Measurements from ENCODE around the gene CTNND2. TPM values are rescaled to one million over a fixed set of nuclear protein-coding genes. Genes with fewer than 3 reads are reported as not detected.
A peak's percentile ranks its signal among the peaks of the same experiment; 100 is the strongest.

The CTNND2 gene
- total RNA-seq, 4 donors from 2014 or later, result 0.22 to 2.8 (median 0.39) TPM

- no peak overlapping the region for H3K27ac ChIP-seq
- peak; percentile 57 to 66 for DNase-seq
- intact Hi-C loops (cut with DNase I), result no loop called here
- H3K4me3 ChIP-seq (replicated peaks in 1 of 3), result peak overlapping the region in 1 of 3 donors; percentile 12
- H3K27me3 ChIP-seq, result peaks cover 12% of the 10 kb centered on the region
- 8 to 11% methylated on average over 17 to 24 of the region's 96 CpGs for WGBS, 2 donors
- H3K9me3 ChIP-seq, result no peaks in the 10 kb centered on the region
- H3K36me3 ChIP-seq, result no peaks in the 10 kb centered on the region
- TF ChIP-seq CTCF (IDR thresholded peaks at IDR 0.05) (no peak), POLR2A (IDR thresholded peaks at IDR 0.05) (no peak)
- peaks cover 0 to 8% of the 10 kb centered on the region in 2 donors for H3K4me1 ChIP-seq
Measured at GRCh38 chr5:11384441-11385250, 519.6 kb downstream of the CTNND2 start.

- intact Hi-C loops (cut with DNase I), result no loop called here
- Histone ChIP-seq H3K27me3 (peaks cover 12% of the 10 kb centered on the region), H3K27ac (no peak overlapping the region), H3K36me3 (no peaks in the 10 kb centered on the region), H3K9me3 (no peaks in the 10 kb centered on the region), H3K4me3 (replicated peaks in 1 of 3) (no peak overlapping the region), H3K4me1 (peaks cover 0 to 8% of the 10 kb centered on the region in 2 donors)
- no peak for DNase-seq
- no peak for TF ChIP-seq CTCF (IDR thresholded peaks at IDR 0.05)
- no peak for TF ChIP-seq POLR2A (IDR thresholded peaks at IDR 0.05)
- WGBS, 2 donors, result 86 to 90% methylated on average over 7 of the region's 7 CpGs
Measured at GRCh38 chr5:11383506-11384095, 520.6 kb downstream of the CTNND2 start.

- H3K9me3 ChIP-seq, result no peaks in the 10 kb centered on the region
- H3K27ac ChIP-seq, result no peak overlapping the region
- WGBS, 2 donors, result 84 to 89% methylated on average over 5 of the region's 5 CpGs
- no peaks in the 10 kb centered on the region for H3K36me3 ChIP-seq
- H3K4me3 ChIP-seq (replicated peaks in 1 of 3), result no peak overlapping the region
- intact Hi-C loops (cut with DNase I), result no loop called here
- no peaks in the 10 kb centered on the region for H3K4me1 ChIP-seq
- no peak for DNase-seq
- TF ChIP-seq POLR2A (IDR thresholded peaks at IDR 0.05) (no peak), CTCF (IDR thresholded peaks at IDR 0.05) (no peak)
- no peaks in the 10 kb centered on the region for H3K27me3 ChIP-seq
Measured at GRCh38 chr5:11378461-11378860, 525.8 kb downstream of the CTNND2 start.

- TF ChIP-seq CTCF (IDR thresholded peaks at IDR 0.05), result no peak
- TF ChIP-seq POLR2A (IDR thresholded peaks at IDR 0.05), result no peak
- no peak overlapping the region for H3K27ac ChIP-seq
- H3K27me3 ChIP-seq, result no peaks in the 10 kb centered on the region
- no peaks in the 10 kb centered on the region for H3K9me3 ChIP-seq
- H3K4me1 ChIP-seq, result no peaks in the 10 kb centered on the region
- H3K36me3 ChIP-seq, result no peaks in the 10 kb centered on the region
- H3K4me3 ChIP-seq (replicated peaks in 1 of 3), result no peak overlapping the region
- intact Hi-C loops (cut with DNase I), result no loop called here
- no peak for DNase-seq
- 87 to 90% methylated on average over 2 of the region's 2 CpGs for WGBS, 2 donors
Measured at GRCh38 chr5:11377896-11378295, 526.4 kb downstream of the CTNND2 start.

- H3K4me1 ChIP-seq, result no peaks in the 10 kb centered on the region
- 86 to 93% methylated on average over 3 of the region's 3 CpGs for WGBS, 2 donors
- H3K4me3 ChIP-seq (replicated peaks in 1 of 3), result no peak overlapping the region
- no peaks in the 10 kb centered on the region for H3K27me3 ChIP-seq
- no peaks in the 10 kb centered on the region for H3K9me3 ChIP-seq
- intact Hi-C loops (cut with DNase I), result no loop called here
- TF ChIP-seq POLR2A (IDR thresholded peaks at IDR 0.05) (no peak), CTCF (IDR thresholded peaks at IDR 0.05) (no peak)
- DNase-seq, result no peak
- H3K36me3 ChIP-seq, result no peaks in the 10 kb centered on the region
- H3K27ac ChIP-seq, result no peak overlapping the region
Measured at GRCh38 chr5:11372191-11372590, 532.1 kb downstream of the CTNND2 start.

Measured in thyroid gland (tissue), 4 donors.